ENCODE data around the gene MYO5B. TPM values are rescaled to one million over a fixed set of nuclear protein-coding genes. Genes with fewer than 3 reads are reported as not detected.

The MYO5B gene
- total RNA-seq, 1 experiment from 2014 or later: 32.1 TPM

DNA sequence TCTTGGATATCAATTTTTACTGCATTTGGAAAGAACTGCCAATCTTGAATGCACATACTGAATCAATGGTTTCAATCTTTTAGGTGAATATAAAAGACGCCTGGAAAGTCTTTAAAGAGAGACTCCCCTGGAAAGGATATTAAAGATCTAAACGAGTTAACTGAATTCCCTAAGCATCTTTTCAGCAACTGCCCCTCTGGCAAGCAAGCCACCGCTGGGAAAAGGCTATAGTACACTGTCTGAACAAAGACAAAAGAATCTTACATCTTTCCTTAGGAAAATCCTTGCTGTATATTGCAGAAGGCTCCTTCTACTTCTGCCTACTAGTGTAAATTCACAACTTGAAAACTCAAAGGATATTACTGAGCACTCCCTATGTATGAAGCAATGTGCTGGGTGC, 28.0 kb downstream of the MYO5B start (continued):
- TF ChIP-seq, protein P1, sequence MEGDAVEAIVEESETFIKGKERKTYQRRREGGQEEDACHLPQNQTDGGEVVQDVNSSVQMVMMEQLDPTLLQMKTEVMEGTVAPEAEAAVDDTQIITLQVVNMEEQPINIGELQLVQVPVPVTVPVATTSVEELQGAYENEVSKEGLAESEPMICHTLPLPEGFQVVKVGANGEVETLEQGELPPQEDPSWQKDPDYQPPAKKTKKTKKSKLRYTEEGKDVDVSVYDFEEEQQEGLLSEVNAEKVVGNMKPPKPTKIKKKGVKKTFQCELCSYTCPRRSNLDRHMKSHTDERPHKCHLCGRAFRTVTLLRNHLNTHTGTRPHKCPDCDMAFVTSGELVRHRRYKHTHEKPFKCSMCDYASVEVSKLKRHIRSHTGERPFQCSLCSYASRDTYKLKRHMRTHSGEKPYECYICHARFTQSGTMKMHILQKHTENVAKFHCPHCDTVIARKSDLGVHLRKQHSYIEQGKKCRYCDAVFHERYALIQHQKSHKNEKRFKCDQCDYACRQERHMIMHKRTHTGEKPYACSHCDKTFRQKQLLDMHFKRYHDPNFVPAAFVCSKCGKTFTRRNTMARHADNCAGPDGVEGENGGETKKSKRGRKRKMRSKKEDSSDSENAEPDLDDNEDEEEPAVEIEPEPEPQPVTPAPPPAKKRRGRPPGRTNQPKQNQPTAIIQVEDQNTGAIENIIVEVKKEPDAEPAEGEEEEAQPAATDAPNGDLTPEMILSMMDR (IDR thresholded peaks at IDR 0.05 in 2 of 3, conservative IDR thresholded peaks at IDR 0.05 in 1 of 3; ENCODE audit: borderline replicate concordance in 1 of 3, insufficient read depth in 1 of 3, low read depth in 2 of 3, low read length in 2 of 3): no peak
- no peak for TF ChIP-seq POLR2A (IDR thresholded peaks at IDR 0.05; ENCODE audit: borderline replicate concordance, extremely low read depth, insufficient read depth, insufficient read length)
- TF ChIP-seq SIN3A (IDR thresholded peaks at IDR 0.05; ENCODE audit: low read depth): no peak
- TF ChIP-seq ELF1 (IDR thresholded peaks at IDR 0.05; ENCODE audit: borderline replicate concordance, low read depth): no peak

DNA sequence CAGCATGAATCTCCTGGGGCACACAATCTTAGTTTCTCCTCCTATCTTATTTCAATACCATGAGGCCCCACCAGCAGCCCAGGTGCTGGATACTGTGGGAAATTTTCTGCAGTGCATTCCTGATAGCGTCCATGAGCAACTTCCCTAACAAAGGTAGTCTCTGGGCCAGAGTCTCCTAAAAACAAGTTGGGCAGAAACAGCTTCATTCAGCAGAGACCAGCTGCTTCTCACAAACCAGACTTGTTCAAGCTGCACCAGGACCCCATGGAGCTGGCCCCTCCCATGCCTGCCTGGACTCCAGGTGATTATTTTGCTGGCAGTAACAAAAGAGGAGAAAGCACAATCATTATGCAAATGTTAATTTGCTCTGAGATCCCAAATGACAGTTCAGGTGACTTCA, 31.4 kb downstream of the MYO5B start:
- Histone ChIP-seq H3K4me3 (replicated peaks in 1 of 2; ENCODE audit: low read depth in 1 of 2, low read length in 2 of 2) (no peak overlapping the region), H3K27me3 (ENCODE audit: insufficient read depth, low read length) (no peaks in the 10 kb centered on the region), H3K79me2 (ENCODE audit: insufficient read depth, low read length) (no peaks in the 10 kb centered on the region), H3K27ac (ENCODE audit: low read depth, low read length) (no peak overlapping the region), H2AFZ (ENCODE audit: low read depth, low read length, poor library complexity, severe bottlenecking) (no peak overlapping the region), H3K9me2 (ENCODE audit: insufficient read depth) (no peaks in the 10 kb centered on the region), H3K36me3 (ENCODE audit: control insufficient read depth in 1 of 2, insufficient read depth in 2 of 2, low read length in 2 of 2) (no peaks in the 10 kb centered on the region), H3K4me2 (ENCODE audit: low read length) (no peak overlapping the region), H4K20me1 (ENCODE audit: insufficient read depth) (no peaks in the 10 kb centered on the region), H3K9me3 (ENCODE audit: control insufficient read depth in 1 of 2, insufficient read depth in 1 of 2, low read depth in 1 of 2, low read length in 2 of 2) (no peaks in the 10 kb centered on the region), H3K9ac (ENCODE audit: low read length) (no peak overlapping the region), H3K4me1 (ENCODE audit: control insufficient read depth in 1 of 2, insufficient read depth in 2 of 2, low read length in 2 of 2) (peaks cover 24 to 26% of the 10 kb centered on the region in 2 experiments)
- RAD21 ChIA-PET (ENCODE audit: low non-redundant PET in 1 of 2, low total read pairs in 2 of 2, uncharacterized antibody in 2 of 2, unreplicated experiment in 2 of 2): no interaction called here
- POLR2A ChIA-PET: no interaction called here
- ATAC-seq (no peak), DNase-seq (ENCODE audit: low read depth, low spot score) (no peak)
- CTCF ChIA-PET: no interaction called here
- intact Hi-C loops (cut with micrococcal nuclease): no loop called here
- no TSS peak for BruUV-seq (replicated peaks)
- TF ChIP-seq JUND (IDR thresholded peaks at IDR 0.05): no peak
- no peak for TF ChIP-seq ZNF274 (IDR thresholded peaks at IDR 0.05; ENCODE audit: low read depth, low read length)
- no peak for TF ChIP-seq YY1 (IDR thresholded peaks at IDR 0.05; ENCODE audit: extremely low read depth, insufficient replicate concordance, low read depth, low read length)
- TF ChIP-seq ELF1 (IDR thresholded peaks at IDR 0.05; ENCODE audit: borderline replicate concordance, low read depth): no peak
- TF ChIP-seq, protein P1 (IDR thresholded peaks at IDR 0.05 in 2 of 3, conservative IDR thresholded peaks at IDR 0.05 in 1 of 3; ENCODE audit: borderline replicate concordance in 1 of 3, insufficient read depth in 1 of 3, low read depth in 2 of 3, low read length in 2 of 3): no peak
- TF ChIP-seq TCF7L2 (IDR thresholded peaks at IDR 0.05; ENCODE audit: borderline replicate concordance, extremely low read depth, insufficient read depth, insufficient read length): no peak
- no peak for TF ChIP-seq CEBPB (IDR thresholded peaks at IDR 0.05; ENCODE audit: low read depth)
- TF ChIP-seq RAD21 (IDR thresholded peaks at IDR 0.05; ENCODE audit: low read depth): no peak
- TF ChIP-seq, protein P2, sequence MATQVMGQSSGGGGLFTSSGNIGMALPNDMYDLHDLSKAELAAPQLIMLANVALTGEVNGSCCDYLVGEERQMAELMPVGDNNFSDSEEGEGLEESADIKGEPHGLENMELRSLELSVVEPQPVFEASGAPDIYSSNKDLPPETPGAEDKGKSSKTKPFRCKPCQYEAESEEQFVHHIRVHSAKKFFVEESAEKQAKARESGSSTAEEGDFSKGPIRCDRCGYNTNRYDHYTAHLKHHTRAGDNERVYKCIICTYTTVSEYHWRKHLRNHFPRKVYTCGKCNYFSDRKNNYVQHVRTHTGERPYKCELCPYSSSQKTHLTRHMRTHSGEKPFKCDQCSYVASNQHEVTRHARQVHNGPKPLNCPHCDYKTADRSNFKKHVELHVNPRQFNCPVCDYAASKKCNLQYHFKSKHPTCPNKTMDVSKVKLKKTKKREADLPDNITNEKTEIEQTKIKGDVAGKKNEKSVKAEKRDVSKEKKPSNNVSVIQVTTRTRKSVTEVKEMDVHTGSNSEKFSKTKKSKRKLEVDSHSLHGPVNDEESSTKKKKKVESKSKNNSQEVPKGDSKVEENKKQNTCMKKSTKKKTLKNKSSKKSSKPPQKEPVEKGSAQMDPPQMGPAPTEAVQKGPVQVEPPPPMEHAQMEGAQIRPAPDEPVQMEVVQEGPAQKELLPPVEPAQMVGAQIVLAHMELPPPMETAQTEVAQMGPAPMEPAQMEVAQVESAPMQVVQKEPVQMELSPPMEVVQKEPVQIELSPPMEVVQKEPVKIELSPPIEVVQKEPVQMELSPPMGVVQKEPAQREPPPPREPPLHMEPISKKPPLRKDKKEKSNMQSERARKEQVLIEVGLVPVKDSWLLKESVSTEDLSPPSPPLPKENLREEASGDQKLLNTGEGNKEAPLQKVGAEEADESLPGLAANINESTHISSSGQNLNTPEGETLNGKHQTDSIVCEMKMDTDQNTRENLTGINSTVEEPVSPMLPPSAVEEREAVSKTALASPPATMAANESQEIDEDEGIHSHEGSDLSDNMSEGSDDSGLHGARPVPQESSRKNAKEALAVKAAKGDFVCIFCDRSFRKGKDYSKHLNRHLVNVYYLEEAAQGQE (IDR thresholded peaks at IDR 0.05; ENCODE audit: low read depth): no peak
- no peak for TF ChIP-seq CBX3 (IDR thresholded peaks at IDR 0.05; ENCODE audit: low read depth)
- TF ChIP-seq SRF (IDR thresholded peaks at IDR 0.05; ENCODE audit: low read depth): no peak
- no peak for TF ChIP-seq SP1 (IDR thresholded peaks at IDR 0.05; ENCODE audit: low read depth)
- TF ChIP-seq, protein P3, sequence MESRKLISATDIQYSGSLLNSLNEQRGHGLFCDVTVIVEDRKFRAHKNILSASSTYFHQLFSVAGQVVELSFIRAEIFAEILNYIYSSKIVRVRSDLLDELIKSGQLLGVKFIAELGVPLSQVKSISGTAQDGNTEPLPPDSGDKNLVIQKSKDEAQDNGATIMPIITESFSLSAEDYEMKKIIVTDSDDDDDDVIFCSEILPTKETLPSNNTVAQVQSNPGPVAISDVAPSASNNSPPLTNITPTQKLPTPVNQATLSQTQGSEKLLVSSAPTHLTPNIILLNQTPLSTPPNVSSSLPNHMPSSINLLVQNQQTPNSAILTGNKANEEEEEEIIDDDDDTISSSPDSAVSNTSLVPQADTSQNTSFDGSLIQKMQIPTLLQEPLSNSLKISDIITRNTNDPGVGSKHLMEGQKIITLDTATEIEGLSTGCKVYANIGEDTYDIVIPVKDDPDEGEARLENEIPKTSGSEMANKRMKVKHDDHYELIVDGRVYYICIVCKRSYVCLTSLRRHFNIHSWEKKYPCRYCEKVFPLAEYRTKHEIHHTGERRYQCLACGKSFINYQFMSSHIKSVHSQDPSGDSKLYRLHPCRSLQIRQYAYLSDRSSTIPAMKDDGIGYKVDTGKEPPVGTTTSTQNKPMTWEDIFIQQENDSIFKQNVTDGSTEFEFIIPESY (IDR thresholded peaks at IDR 0.05; ENCODE audit: extremely low read depth, insufficient replicate concordance, low read length): no peak
- no peak for TF ChIP-seq EZH2 (IDR thresholded peaks at IDR 0.05)
